Measurements from ENCODE around the gene SCN3A.

Gene SCN3A

GRCh38 chr2:165082479-165082878 lies 121.4 kb downstream of the SCN3A start:
- TF ChIP-seq EZH2 (IDR thresholded peaks at IDR 0.05; ENCODE audit: borderline replicate concordance, low read depth, low read length, severe bottlenecking) (no peak), CTCF (IDR thresholded peaks at IDR 0.05; ENCODE audit: borderline replicate concordance, extremely low read depth, low read length, poor library complexity, severe bottlenecking) (no peak)
- H3K79me2 ChIP-seq (ENCODE audit: insufficient read depth, low read length): no peaks in the 10 kb centered on the region
- H4K20me1 ChIP-seq (ENCODE audit: insufficient read depth, low read length): no peaks in the 10 kb centered on the region
- no peak overlapping the region for H3K4me2 ChIP-seq (ENCODE audit: insufficient read depth, low read length)
- H3K9ac ChIP-seq (ENCODE audit: low read depth, low read length): no peak overlapping the region
- ATAC-seq (ENCODE audit: insufficient read depth, low read depth) (no peak), DNase-seq (no peak)
- peaks cover 8% of the 10 kb centered on the region for H3K9me3 ChIP-seq (ENCODE audit: insufficient read depth, low read length, severe bottlenecking)
- H3K4me3 ChIP-seq (ENCODE audit: low read depth in 1 of 2, low read length in 2 of 2): no peak overlapping the region
- no peaks in the 10 kb centered on the region for H3K36me3 ChIP-seq (ENCODE audit: insufficient read depth, low read length)
- no peak overlapping the region for H2AFZ ChIP-seq (ENCODE audit: low read depth, low read length)
- no peak overlapping the region for H3K27ac ChIP-seq (ENCODE audit: low read length)
- H3K4me1 ChIP-seq (ENCODE audit: insufficient read depth, low read length): no peaks in the 10 kb centered on the region
- H3K27me3 ChIP-seq (ENCODE audit: insufficient read depth, low read length, poor library complexity): no peaks in the 10 kb centered on the region

- TF ChIP-seq EZH2 (IDR thresholded peaks at IDR 0.05; ENCODE audit: borderline replicate concordance, low read depth, low read length, severe bottlenecking): no peak
- TF ChIP-seq CTCF (IDR thresholded peaks at IDR 0.05; ENCODE audit: borderline replicate concordance, extremely low read depth, low read length, poor library complexity, severe bottlenecking): no peak
- ATAC-seq (ENCODE audit: insufficient read depth, low read depth): no peak
- Histone ChIP-seq H3K27ac (ENCODE audit: low read length) (no peak overlapping the region), H3K4me2 (ENCODE audit: insufficient read depth, low read length) (no peak overlapping the region), H3K4me1 (ENCODE audit: insufficient read depth, low read length) (no peaks in the 10 kb centered on the region), H3K36me3 (ENCODE audit: insufficient read depth, low read length) (no peaks in the 10 kb centered on the region), H4K20me1 (ENCODE audit: insufficient read depth, low read length) (no peaks in the 10 kb centered on the region), H3K79me2 (ENCODE audit: insufficient read depth, low read length) (no peaks in the 10 kb centered on the region), H3K9me3 (ENCODE audit: insufficient read depth, low read length, severe bottlenecking) (peaks cover 8% of the 10 kb centered on the region), H2AFZ (ENCODE audit: low read depth, low read length) (no peak overlapping the region), H3K4me3 (ENCODE audit: low read depth in 1 of 2, low read length in 2 of 2) (no peak overlapping the region), H3K27me3 (ENCODE audit: insufficient read depth, low read length, poor library complexity) (no peaks in the 10 kb centered on the region), H3K9ac (ENCODE audit: low read depth, low read length) (no peak overlapping the region)
- no peak for DNase-seq
Measured at GRCh38 chr2:165081276-165081675, 122.6 kb downstream of the SCN3A start.

- Histone ChIP-seq H2AFZ (ENCODE audit: low read depth, low read length) (no peak overlapping the region), H3K79me2 (ENCODE audit: insufficient read depth, low read length) (no peaks in the 10 kb centered on the region), H3K9me3 (ENCODE audit: insufficient read depth, low read length, severe bottlenecking) (peaks cover 21% of the 10 kb centered on the region), H3K27me3 (ENCODE audit: insufficient read depth, low read length, poor library complexity) (no peaks in the 10 kb centered on the region), H3K4me3 (ENCODE audit: low read depth in 1 of 2, low read length in 2 of 2) (no peak overlapping the region), H3K9ac (ENCODE audit: low read depth, low read length) (no peak overlapping the region), H3K4me2 (ENCODE audit: insufficient read depth, low read length) (no peak overlapping the region), H3K36me3 (ENCODE audit: insufficient read depth, low read length) (no peaks in the 10 kb centered on the region), H4K20me1 (ENCODE audit: insufficient read depth, low read length) (no peaks in the 10 kb centered on the region), H3K4me1 (ENCODE audit: insufficient read depth, low read length) (no peaks in the 10 kb centered on the region), H3K27ac (ENCODE audit: low read length) (no peak overlapping the region)
- TF ChIP-seq CTCF (IDR thresholded peaks at IDR 0.05; ENCODE audit: borderline replicate concordance, extremely low read depth, low read length, poor library complexity, severe bottlenecking) (no peak), EZH2 (IDR thresholded peaks at IDR 0.05; ENCODE audit: borderline replicate concordance, low read depth, low read length, severe bottlenecking) (no peak)
- ATAC-seq (ENCODE audit: insufficient read depth, low read depth) (peak; percentile 47; the same call in 1 of the 3 replicates), DNase-seq (no peak)
Measured at GRCh38 chr2:165079432-165079831, 124.4 kb downstream of the SCN3A start.

- H3K9me3 ChIP-seq (ENCODE audit: insufficient read depth, low read length, severe bottlenecking): peaks cover 27% of the 10 kb centered on the region
- ATAC-seq (ENCODE audit: insufficient read depth, low read depth): no peak
- no peak for TF ChIP-seq CTCF (IDR thresholded peaks at IDR 0.05; ENCODE audit: borderline replicate concordance, extremely low read depth, low read length, poor library complexity, severe bottlenecking)
- no peak for TF ChIP-seq EZH2 (IDR thresholded peaks at IDR 0.05; ENCODE audit: borderline replicate concordance, low read depth, low read length, severe bottlenecking)
- no peak overlapping the region for H3K4me2 ChIP-seq (ENCODE audit: insufficient read depth, low read length)
- no peaks in the 10 kb centered on the region for H3K79me2 ChIP-seq (ENCODE audit: insufficient read depth, low read length)
- no peak for DNase-seq
- H4K20me1 ChIP-seq (ENCODE audit: insufficient read depth, low read length): no peaks in the 10 kb centered on the region
- H3K36me3 ChIP-seq (ENCODE audit: insufficient read depth, low read length): no peaks in the 10 kb centered on the region
- H3K4me3 ChIP-seq (ENCODE audit: low read depth in 1 of 2, low read length in 2 of 2): no peak overlapping the region
- no peak overlapping the region for H3K27ac ChIP-seq (ENCODE audit: low read length)
- H3K9ac ChIP-seq (ENCODE audit: low read depth, low read length): no peak overlapping the region
- H3K4me1 ChIP-seq (ENCODE audit: insufficient read depth, low read length): no peaks in the 10 kb centered on the region
- no peak overlapping the region for H2AFZ ChIP-seq (ENCODE audit: low read depth, low read length)
- H3K27me3 ChIP-seq (ENCODE audit: insufficient read depth, low read length, poor library complexity): no peaks in the 10 kb centered on the region
Measured at GRCh38 chr2:165078913-165079312, 124.9 kb downstream of the SCN3A start.

All from DND-41 (cell line).